ENCODE measurements around the gene RXFP2.

DNA sequence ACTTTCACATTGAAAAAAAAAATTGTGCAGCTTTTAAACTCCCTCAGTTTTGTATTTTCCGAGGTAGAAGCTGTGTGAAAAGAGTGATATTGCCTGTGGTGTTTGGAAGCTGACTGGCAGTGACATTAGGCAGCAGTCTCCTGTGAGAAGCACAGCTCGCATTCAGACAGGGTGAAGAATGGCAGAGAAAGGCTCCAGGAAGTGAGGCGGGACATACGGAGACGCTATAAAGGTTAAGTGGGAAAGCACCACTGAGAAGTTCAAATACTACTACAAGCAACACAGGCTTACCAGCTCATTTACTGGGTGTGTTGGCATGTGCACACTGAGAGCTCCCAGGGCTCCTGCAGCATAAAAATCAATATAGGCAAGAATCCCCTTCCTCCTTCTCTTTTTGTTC, 88.4 kb downstream of the RXFP2 start:
- TF ChIP-seq, protein P1, sequence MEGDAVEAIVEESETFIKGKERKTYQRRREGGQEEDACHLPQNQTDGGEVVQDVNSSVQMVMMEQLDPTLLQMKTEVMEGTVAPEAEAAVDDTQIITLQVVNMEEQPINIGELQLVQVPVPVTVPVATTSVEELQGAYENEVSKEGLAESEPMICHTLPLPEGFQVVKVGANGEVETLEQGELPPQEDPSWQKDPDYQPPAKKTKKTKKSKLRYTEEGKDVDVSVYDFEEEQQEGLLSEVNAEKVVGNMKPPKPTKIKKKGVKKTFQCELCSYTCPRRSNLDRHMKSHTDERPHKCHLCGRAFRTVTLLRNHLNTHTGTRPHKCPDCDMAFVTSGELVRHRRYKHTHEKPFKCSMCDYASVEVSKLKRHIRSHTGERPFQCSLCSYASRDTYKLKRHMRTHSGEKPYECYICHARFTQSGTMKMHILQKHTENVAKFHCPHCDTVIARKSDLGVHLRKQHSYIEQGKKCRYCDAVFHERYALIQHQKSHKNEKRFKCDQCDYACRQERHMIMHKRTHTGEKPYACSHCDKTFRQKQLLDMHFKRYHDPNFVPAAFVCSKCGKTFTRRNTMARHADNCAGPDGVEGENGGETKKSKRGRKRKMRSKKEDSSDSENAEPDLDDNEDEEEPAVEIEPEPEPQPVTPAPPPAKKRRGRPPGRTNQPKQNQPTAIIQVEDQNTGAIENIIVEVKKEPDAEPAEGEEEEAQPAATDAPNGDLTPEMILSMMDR (IDR thresholded peaks at IDR 0.05): no peak
- TF ChIP-seq EZH2 (IDR thresholded peaks at IDR 0.05) (no peak), EZH2phosphoT487 (IDR thresholded peaks at IDR 0.05) (no peak)
